T-helper 9 cell (primary cell): ENCODE measurements around the gene PPHLN1.
"Not testable (repeated sequence)": the region's sequence is repeated elsewhere in the genome, so short reads cannot be mapped to it uniquely, and the experiment has no call there.

ENCODE experiments used
- DNase-seq: peaks from one replicate; pipeline ENCODE4 v3.0.0-alpha.2; 2020

PPHLN1 gene

DNA sequence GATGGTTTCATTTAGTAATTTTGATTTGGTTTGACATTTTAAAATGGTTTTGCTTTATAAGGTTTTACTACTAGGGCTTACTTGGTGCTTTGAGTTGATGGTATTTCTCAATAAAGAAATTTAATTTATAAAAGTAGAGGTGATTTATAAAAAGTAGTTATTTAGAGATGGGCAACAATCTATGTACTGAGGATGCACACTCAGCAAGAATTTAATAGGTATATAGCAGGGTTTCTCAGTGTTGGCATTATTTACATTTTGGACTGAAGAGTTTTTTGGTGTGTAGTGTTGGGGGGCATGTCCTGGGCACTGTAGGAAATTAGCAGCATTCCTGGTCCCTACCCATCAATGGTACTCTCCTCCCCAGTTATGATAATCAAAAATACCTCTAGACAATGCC is 47.7 kb downstream of the PPHLN1 start:
- no peak for DNase-seq

DNA sequence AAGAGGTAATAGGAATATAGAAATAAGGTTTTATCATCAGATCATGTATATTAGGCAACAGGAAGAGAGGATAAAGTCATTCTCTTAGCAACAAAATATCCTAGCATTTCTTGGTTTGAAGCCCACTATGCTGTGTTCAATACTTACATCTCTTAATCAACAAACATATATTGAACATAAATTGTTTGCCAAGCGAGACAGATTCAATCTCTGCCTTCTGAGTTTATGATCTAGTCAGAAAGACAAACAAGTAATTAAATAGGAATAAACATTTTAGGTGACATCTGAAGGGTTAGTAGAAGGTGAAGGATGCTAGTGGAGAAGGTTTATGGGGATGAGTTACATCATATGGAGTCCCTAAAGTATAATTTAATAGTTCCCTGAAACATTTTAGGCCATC is 54.8 kb downstream of the PPHLN1 start:
- DNase-seq = no peak

DNA sequence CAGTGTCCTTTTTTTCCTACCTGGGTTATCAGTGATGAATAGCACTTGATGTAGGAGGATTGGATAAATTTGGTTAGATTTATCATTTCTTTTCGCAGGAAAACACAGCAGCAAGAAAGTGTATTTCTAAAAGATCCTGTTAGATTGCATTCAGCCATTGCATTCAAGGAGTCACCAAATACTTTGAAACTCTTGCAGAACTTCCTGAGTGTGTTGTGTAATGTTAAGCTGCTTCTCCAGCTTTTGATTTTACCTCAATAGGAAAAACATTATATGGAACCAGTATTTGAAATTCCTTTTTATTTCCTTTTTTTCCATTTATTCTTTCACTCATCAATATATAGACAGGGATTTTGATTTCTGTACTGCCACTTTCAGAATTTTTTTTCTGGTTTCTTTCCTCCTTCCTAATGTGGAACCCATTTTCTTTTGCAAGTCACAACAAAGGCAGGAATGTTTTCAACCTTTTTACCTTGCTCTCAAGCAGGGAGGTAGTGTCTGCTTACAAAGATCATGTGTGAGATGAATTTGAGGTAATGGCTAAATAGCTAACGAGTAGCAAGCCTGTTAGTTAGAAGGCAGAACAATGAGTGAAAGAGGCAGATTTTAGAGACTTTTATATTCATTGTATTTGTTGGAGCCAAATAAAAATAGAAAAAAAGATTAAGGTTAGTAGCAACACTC is 56.2 kb downstream of the PPHLN1 start:
- no peak for DNase-seq

DNA sequence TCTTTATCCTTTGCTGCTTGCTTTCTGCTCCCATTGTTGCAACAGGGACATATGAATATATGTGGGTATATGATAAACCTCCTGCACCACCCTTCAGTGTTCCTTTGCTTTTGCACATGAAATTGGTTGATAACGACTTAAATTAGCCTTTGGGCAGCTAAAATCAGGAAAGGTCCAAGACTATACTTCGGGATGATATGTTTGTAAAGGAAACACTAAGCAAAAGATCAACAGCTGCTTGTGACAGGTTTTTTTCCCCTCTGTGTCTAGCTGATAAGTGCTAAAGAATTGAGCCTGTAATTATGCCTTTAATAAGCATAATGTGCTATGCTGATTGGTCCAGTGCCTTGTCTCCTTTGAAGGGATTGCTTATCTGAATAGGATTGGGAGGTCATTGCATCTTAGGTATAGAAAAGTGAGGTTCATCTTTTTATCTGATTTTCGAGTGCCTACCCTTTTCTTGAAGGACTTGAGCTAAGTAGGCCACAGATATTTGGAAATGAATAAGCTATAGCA is 59.4 kb downstream of the PPHLN1 start:
- DNase-seq = no peak

DNA sequence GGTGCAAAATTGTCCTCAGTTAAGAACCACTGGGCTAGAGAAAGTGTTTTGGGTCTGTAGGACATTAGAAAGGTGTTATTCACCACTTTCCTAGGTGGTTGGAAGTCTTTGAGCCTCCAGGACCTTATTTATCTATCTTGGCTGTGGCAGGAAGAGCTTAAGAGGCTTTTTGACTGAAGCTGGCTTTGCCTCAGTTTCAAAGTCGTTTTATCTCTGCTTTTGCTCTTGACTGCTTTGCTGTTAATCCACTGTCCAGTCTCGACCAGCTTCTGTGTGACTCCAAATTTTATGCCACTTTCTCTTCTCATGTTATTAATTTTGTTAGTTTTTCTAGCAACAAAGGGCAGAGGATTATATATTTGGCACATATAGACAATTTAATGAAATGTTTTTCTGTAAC is 60.3 kb downstream of the PPHLN1 start:
- DNase-seq = no peak

DNA sequence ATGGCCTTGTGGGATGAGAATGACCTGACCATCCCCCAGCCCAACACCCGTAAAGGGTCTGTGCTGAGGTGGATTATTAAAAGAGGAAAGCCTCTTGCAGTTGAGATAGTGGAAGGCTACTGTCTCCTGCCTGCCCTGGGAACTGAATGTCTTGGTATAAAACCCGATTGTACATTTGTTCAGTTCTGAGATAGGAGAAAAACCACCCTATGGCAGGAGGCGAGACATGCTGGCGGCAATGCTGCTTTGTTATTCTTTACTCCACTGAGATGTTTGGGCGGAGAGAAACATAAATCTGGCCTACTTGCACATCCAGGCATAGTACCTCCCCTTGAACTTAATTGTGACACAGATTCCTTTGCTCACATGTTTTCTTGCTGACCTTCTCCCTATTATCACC is 62.1 kb downstream of the PPHLN1 start:
- not testable (repeated sequence) for DNase-seq

DNA sequence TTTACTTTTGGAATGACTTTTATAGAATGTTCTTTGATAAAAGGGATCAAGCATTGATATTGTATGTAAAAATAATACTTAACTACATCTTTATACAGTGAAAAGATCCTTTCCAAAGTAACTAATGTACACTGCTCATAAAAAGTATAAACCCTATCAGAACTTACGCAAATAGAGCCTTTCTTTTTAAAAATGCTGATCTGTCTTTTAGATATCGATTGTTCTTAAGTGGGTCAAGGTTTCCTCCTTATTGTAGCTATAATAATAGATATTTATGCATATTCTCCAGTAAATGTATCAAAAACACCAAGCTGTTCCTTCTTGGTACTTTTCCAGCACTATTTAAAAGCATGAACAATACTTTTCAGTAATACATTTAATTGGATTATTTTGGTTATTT is 68.5 kb downstream of the PPHLN1 start:
- no peak for DNase-seq

DNA sequence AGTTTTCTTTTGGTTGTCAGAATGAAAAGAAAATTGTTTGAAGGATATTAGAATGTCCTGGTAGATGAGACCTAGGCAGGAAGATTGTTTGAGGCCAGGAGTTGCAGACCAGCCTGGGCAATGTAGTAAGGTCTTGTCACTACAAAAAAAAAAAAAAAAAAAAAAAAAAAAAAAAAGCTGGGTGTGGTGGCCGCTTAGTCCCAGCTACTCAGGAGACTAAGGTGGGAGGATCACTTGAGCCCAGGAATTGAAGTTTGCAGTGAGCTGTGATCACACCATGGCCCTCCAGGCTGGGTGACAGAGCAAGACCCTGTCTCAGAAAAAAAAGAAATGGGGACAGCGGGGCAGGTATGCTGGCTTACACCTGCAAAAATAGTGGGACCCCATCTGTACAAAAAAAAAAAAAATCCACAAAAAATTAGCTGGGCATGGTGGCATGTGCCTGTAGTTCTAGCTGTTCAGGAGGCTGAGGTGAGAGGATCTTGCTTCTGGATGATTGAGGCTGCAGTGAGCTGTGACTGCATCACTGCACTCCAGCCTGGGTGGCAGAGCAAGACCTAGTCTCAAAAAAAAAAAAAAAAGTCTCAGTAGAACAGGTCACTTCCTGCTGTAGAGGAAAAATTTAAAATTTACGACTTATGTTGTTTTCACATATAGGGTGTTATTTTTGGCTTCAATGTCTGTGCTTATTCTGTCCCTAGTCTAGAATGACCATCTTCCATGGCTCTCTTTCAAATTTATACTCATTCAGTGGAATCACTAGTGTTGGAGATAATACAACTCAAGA is 70.7 kb downstream of the PPHLN1 start:
- DNase-seq = no peak

DNA sequence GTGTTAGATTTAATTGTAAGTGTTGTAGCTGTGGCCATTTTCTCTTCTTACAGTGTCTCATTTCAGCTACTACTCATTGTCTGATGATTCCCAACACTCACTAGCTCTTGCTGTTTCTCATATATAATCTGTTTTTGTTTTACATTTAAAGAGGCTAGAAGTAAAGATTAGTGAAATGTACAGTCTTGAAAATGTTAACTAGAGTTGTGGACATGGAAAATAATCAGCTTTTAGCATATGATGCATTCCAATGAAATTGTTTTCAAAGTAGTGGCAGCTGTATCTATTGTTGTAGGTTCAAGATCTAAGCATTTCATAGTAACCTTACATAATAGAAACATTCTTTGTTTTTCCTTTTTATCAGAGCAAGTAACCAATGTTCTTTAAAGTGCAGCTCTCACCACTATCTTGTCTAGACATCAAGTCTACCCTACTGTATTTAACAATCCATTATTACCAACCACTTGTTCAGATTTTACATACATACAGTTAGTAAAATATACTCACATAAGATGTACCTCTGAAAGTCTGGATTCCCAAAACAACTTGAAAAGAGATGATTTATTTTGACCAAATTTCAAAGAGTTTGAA is 76.9 kb downstream of the PPHLN1 start:
- no peak for DNase-seq

DNA sequence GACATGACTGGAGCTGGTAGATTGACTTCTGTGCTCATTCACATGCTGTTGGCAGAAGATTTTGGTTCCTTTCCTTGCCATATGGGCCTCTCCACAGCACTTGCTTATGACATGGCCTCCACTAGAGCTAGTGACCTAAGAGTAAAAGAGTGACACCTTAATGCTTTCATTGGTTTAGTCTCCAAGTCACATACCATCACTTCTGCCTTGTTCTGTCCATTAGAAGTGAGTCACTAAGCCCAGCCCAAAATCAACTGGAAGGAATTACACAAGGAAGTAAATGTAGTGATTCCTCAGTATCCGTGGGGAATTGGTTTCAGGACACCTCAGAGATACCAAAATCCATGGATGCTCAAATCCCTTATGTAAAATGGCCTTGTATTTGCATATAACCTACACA is 81.3 kb downstream of the PPHLN1 start:
- no peak for DNase-seq

DNA sequence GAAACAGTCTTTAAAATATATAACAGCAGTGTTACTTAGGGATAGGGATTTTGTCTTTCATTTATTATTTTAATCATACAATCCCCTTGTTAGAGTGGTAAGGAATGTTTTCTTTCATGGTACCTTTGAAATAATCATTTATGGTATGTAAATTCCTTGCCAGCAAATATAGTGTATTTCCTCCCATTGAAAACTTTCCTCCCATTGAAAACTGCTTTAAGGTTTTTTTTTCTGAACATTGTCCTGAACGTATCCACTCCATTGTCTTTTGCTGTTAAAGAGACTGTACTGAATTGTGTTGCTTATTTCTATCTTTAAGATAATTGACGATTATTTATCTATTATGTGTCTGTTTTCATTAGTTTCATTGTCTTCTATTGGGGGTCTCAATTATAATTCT is 83.5 kb downstream of the PPHLN1 start:
- DNase-seq = no peak

DNA sequence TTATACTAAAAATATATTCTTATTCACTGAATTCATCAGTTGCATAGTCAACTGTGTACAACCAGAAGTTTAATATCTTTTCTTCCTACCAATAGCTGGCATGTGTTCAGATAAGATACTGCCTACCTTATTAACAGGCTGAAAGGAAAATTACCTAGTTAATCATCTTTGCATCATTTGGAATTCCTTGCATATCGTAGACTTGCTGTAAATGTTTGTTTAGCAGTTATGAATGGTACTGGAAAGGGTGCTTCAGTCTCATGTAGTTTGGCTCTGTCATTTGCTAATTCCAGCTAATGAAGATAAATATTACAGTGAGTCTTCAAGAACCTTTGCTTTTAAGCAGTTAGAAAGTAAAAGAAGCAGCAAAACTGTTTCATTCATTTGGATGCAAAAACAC is 84.4 kb downstream of the PPHLN1 start:
- DNase-seq = no peak

DNA sequence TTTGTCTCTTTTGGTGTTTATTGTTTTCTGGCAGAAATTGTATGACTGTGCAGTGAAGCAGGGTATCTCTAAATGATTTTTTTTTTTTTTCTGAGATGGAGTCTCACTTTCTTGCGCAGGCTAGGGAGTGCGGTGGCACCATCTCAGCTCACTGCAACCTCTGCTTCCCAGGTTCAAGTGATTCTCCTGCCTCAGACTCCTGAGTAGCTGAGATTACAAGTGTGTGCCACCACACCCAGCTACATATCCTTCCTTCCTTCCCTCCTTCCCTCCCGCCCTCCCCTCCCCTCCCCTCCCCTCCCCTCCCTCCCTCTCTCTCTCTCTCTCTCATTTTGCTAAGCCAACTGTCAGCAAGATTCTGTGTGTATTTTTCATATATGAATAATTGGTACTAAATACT is 94.4 kb downstream of the PPHLN1 start:
- no peak for DNase-seq

DNA sequence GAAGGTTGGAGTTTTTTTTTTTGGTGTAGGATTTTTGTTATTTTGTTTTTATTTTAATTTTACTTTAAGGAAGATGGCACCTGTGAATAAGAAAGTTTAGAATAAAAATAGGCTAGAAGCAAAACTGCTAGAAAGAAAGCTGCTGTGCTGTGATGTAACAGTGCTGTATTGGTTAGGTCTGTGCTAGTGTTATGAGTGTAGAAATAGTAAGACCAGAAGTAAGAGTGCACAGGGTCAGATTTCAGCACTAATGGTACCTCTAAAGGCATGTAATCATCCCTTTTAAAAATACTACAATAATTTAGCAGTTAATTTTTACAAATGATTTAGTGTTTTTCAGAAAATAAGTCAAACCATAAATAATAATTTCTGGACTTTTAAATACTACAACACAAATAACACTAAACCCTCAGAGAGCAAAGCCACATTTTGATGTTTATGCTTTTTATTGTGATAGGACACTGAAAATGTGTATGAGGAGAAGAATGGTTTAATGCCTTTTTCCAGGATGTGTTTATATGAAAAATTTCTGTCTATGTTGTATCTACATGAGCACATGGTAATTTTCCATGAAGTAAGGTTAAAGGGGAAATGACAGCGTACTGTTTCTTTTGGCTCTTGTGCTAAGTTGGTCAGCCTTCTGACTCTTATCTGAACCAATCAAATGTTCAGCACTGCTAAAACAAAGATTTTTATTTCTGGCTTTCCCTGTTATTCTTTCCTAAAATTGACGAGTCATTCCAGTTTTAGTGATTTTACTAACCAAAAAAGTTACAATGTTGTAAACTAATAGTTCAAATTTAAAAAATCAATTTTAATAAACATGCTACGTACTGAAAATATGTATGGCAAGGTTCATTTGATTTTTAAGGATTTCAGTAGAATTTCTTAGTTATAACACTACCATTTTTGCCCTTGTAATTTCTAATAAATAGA is 96.1 kb downstream of the PPHLN1 start:
- DNase-seq = no peak

DNA sequence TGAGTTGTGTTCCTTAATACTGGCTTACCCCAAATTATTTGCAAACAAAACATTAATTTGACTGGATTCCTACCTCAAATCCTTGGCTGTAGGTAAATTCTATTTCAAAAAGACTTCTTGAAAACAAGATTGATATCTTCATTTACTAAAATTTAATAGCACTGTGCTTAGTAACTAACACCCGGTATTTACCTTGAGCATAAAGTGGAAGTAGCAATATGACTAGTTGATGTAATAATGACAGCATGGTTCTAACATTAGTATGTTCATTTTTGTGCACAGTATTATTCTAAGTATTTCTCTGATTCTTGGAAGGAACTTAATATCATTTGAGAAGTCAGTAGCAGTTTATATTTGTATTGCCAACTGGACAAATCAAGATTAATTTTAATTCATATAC is 96.8 kb downstream of the PPHLN1 start:
- no peak for DNase-seq

DNA sequence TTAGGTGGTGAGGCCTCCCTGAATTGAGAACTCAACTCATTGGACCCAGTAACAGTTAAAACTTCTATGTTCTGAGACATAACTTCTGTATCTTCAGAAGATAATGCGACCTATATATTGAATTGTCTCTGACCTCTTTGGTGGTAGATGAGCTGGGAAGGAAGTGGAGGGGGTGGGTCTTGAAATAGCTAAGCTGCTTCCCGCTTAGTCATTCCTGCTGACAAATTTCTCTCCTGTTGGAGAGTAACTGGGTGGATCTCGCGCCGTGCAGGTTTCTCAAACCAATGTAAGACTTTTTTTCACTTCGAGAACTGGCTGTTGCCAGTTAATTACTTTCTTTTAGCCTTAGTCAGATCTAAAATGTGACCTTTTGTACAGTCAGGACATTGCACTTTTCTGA is 100.8 kb downstream of the PPHLN1 start:
- no peak for DNase-seq

DNA sequence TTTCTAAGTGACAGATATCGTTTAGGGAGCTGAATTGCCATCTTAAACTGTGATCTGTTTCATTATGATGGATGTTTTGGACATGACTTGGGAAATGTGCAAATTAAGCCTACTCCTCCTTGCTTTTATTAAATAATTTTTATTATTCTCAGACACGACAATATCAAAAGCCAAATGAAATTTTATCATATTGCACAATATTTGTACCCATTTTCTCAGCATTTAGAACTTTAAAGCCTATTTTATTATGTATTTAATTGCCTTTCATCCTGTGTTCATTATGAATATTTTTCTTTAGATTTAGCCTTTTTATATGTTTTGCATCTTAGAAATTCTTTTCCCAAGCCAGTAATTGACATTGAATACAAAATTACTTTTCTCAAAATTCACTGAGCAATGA is 102.9 kb downstream of the PPHLN1 start:
- no peak for DNase-seq

DNA sequence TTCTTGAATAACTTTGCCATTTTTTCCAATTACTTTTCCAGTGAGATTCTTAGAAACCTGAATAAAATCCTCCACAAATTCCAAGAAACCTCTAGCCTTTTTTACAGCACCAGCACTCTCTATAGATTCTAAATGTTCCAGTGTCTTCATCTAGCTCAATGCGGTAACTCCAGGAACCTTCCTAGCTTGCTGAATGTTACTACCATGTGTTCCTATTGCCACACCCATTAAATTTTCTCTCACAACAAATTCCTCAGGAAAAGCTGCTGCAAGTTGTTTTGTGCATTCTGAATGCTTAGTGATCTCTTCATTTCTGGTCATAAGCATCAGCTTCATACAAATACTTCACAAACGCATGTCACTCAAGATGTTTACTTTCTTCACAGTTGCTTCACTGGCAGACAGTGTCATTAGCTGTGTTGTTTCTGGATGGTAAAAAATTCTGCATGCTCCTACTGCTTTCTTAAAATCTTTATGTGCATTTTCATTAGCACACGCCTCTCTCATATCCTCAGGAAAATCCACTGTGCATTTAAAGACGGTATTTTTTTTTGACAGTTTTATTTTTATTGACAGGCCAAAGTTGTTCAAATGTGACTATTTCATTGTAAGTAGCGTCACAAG is 106.7 kb downstream of the PPHLN1 start:
- DNase-seq = no peak

DNA sequence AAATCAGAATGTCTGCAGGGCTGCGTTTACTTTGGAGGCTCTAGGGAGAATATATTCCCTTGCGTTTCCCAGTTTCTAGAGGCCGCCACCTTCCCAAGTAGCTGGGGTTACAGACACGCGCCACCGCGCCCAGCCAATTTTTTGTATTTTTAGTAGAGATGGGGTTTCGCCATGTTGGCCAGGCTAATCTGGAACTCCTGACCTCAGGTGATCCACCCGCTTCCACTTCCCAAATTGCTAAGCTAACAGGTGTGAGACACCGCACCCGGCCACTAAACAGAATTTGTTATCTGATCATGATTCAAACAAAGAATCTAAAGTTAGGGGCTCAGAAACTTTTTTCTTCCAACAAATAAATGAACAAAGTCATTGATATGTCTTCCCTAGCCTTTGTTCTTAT is 114.6 kb downstream of the PPHLN1 start:
- DNase-seq = no peak

DNA sequence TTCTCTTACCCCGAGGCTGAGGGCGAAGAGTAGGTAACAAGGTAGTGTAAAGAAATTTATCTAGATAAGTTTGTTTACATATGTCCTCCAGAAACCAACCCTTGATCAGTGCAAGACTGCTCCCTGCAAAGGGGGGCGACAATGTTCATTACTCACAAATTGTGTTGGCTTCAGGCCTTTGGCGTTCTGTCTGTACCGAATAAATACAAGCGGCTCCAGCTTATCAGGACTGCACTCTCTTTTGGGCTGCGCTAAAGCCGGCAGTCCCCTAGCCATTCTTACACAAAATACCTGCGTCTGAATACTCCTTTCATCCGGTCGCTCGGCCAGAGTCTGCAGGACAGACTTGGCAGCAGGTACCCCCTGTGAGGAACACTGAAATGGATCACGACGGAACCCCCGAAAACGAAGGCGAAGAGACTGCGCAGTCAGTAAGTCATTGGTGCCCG is 116.4 kb downstream of the PPHLN1 start:
- DNase-seq = no peak

DNA sequence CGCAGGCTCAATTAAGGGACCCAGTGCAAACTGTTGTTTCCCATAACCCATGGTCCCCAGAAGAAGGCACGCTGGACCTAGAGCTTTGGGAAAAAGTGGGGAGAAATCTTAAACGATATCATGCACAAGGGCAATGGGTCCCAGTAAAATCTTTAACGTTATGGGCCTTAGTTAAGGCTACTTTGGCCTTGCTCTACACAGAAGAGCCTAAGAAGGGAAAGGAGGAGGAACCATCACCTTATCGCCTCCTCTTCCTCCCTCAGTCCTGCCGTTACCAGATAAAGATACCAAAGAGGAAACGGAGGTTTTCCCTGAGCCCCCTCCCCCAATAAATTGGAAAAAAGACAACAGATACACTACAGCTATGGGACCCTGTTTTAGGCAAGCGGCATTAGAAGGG is 116.9 kb downstream of the PPHLN1 start:
- DNase-seq = no peak

DNA sequence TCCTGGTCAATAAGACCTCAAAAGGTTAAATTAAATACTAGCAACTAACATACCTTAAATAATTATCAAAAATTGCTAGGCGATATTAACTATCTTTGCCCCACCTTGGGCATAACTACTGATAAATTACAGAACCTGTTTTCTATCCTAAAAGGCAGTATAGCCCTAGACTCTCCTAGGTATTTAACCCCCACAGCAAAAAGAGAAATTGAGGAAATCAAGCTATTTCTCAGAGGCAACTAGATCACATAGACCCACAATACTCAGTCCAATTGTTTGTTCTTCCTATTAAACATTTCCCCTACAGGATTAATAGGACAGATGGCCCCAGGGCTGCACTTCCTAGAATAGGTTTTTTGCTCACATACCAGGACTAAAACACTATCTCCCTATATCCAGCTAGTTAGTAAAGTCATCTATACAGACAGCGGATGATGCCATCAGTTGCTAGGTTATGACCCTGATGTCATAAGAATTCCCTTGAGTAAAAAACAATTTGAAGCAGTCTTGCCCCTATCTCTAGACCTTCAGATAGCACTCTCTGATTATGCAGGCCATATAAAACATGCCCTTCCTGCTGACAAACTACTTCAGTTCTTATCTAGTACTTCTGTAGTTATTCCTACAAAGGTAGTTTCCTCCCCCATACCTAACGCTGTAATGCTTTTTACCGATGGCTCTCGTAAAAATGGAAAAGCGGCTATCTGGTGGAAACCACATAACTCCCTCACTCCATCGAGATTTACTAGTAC is 118.4 kb downstream of the PPHLN1 start:
- DNase-seq = no peak
